HG03565 (cell line): ENCODE data around the gene HACD3.

Experiments used
- ATAC-seq: cut with Tn5 transposase; IDR thresholded peaks from one replicate; pipeline ENCODE4 v1.9.1; 2021; ENCODE audit warnings: mild to moderate bottlenecking, moderate library complexity; ENCODE audit not compliant: unreplicated experiment

HACD3 gene, protein sequence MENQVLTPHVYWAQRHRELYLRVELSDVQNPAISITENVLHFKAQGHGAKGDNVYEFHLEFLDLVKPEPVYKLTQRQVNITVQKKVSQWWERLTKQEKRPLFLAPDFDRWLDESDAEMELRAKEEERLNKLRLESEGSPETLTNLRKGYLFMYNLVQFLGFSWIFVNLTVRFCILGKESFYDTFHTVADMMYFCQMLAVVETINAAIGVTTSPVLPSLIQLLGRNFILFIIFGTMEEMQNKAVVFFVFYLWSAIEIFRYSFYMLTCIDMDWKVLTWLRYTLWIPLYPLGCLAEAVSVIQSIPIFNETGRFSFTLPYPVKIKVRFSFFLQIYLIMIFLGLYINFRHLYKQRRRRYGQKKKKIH

DNA sequence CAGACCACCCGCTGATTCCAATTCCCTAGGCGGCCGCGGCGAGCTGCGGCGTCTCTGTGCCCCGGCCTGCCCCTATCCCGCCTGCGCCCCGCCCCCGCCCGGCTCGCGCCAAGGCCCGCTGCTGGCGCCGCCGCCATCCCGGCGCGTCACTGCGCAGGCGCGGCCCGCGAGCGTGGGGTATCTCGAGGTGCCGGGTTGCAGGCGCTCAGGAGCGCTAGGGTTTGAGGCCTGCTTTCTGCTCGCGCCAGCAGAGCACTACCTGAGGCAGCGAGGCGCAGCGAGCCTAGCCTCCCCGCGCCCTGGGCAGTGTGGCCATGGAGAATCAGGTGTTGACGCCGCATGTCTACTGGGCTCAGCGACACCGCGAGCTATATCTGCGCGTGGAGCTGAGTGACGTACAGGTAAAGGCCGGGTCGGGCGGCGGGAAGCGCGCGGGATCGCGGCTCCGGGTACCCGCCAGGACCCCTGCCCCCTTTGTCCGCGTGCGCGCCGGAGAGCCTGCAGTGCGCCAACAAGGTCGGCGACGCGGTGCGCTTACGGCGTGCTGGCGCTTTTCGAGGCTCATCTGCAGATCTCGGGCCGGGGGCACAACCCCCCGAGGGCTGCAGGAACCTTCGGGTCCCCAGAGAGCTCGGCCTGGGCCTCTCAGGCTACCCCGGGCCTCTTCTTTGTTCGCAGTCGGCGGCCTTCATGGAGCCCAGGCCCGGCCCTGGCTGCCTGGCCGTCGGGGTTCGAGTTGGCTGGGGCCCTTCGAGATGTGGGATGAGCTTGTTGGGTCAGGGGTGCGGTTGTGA, at the start of gene HACD3:
Gene HACD3 (plus strand): TSS at position 146 of the 794 bp plus-strand sequence. CDS start 169 bp downstream, at position 315.
- peak; percentile 74 for ATAC-seq

DNA sequence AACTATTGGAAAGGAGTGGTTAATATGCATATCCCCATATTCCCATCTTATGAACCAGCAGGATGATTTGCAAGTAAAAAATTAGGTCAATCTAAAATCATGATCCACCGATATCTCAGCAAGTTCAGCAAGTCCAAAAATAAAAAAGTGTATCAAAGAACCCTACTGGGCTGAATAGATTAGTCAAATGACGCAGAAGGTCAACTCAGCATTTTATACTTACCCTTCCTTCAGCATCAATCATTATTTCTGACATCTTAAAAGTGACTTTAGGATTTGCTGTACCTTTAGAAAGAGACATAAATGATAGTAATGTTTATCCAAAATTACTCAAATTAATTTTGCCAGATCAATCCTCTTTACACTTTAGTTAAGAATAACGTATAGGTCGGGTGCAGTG, 45.4 kb upstream of the HACD3 start:
- ATAC-seq: no peak

DNA sequence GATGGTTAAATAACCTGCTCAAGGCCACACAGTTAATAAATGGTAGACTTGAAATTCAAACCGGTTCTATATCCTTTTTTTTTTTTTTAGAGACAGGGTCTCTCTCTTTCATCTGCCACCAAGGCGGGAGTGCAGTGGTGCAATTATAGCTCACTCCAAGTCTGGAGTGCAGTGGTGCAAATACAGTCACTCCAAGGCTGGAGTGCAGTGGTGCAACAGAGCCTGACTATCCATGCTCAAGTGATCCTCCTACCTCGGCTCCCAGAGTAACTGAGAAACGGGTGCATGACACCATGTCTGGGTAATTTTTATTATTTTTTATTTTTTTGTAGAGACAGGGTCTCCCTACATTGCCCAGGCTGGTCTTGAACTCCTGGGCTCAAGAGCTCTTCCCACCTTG, 36.2 kb upstream of the HACD3 start:
- ATAC-seq: no peak

- no peak for ATAC-seq
Measured at GRCh38 chr15:65509321-65509720, 20.9 kb upstream of the HACD3 start.

DNA sequence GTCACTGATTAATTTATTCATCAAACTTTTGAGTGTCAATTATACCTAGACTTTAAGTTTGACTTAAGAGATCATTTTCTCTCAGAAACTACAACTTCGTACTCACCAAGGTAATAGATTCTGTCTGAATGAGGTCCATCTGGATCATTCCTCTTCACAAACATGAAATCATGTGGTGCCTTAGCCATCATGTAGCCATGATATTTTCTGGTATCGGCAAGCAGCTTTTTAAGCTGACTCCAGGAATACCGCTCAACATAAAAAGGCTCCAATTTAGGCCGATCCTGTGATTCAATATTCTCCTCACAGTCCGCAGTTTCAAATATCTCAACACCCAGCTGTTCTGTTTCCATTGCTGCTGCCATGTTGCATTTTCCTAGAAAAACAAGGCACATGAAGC, 18.1 kb upstream of the HACD3 start:
- ATAC-seq: no peak

GRCh38 chr15:65512807-65513416, 17.4 kb upstream of the HACD3 start:
- ATAC-seq: no peak

DNA sequence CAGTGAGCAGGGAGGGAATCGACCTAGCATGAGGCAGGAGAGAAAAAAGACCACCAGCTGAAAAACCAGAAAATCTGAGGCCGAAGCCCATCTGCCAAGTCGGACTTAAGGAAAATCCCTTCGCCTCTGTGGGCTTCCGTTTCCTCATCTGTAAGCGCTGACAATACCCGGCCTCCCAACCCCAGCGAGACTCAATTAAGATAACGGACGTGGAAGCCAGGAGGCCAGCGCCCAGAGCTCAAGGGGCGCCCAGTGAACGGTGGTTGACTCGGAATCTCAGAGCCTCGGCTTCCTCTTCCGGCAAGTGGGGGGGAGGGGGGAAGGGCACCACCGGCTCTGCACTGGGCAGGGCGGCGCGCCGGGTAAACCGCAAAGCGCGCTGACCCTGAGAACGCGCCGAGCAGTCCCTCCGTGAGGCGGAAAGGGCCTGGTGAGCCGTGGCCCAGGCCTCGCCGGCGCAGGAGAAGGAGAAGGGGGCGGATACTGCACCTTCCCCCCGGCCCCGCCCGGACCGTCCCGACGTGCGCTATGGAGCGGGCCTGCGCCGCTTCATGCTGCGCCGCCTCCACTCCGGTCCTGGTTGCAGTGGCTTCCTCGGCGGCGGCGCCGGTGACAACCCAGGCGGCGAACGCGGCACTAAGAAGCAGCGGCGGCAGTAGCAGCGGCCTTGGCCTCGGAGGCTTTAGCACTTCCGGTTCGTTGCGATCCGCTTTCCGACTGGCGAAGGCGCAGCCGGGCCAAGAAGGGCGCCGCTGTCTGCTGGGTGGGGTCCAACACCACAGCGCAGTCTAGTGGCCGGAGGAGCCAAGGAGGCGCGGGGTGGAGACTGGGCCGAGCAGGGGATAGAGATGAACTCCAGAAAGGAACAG, 13.0 kb upstream of the HACD3 start, which contains the start of gene DPP8:
Gene DPP8 (minus strand): TSS at position 693 of the 869 bp plus-strand sequence. CDS start 5,136 bp downstream, outside the sequence.
- ATAC-seq: peak; percentile 77

DNA sequence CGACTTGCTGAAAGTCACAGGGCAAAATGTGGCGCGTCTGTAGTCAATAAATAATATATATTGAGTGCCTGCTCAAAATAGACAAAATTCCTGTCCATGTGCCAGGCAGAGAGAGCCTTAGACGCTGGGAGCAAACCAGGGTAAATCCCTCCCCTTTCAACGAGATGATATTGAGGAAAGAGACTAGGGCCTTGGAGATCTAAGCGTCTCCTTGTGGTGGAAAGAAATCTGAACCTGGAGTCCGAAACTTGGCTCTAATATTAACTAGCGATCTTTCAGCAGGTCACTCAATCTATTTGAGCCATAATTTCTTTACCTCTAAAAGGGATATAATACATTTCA, 12.4 kb upstream of the HACD3 start:
- no peak for ATAC-seq

- no peak for ATAC-seq
Measured at GRCh38 chr15:65518633-65519285, 11.5 kb upstream of the HACD3 start.

DNA sequence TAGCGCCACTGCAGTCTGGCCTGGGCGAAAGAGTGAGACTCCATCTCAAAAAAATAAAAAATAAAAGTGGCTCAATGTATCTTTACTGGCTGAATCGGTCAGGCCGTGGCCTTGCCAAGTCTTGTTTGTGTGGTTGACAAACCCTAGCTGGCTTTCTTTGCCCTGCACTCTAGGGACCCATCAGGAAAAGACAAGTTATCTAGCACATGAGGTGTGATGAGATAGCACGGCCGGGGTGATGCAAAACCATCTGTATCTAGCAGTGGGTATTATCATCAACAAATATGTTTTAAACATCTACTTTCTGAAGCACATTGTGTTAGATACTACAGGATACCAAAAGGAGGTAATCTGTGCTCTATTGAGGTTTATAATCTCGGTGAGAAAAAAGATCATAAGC, 8.9 kb upstream of the HACD3 start:
- ATAC-seq: no peak

DNA sequence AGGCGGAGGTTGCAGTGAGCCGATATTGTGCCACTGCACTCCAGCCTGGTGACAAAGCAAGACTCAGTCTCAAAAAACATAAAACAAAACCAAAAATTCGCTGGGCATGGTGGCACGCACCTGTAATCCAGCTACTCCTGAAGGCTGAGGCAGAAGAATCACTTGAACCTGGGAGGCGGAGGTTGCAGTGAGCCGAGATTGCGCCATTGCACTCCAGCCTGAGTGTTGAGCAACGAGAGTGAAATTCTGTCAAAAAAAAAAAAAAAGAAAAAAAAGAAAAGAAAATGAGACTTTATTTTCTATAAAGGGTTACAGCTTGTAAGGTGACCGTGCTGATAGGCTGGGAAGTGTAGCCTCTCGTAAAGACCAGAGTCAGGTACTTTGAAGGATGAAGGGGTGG, 6.0 kb upstream of the HACD3 start:
- ATAC-seq: no peak

DNA sequence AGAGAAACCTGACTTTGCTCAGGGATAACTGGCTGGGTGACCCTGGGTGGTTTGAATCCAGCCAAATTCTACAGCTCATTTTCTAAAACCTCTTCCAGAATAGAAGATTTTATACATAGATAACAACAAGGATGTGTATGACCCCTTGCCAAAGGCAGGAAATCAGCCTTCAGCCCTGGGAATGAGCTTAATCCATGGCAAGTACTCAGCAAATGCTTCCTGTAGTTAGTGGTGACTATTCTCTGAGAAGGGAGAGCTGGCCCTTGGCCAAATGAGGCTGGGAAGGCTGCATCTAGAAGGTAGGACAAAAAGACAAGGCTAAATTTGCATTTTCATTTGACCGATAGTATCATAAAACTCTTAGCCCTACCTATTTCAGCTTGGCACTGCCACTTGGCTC, 4.6 kb upstream of the HACD3 start:
- ATAC-seq: no peak

- ATAC-seq: no peak
Measured at GRCh38 chr15:65528461-65529060, 1.7 kb upstream of the HACD3 start.

DNA sequence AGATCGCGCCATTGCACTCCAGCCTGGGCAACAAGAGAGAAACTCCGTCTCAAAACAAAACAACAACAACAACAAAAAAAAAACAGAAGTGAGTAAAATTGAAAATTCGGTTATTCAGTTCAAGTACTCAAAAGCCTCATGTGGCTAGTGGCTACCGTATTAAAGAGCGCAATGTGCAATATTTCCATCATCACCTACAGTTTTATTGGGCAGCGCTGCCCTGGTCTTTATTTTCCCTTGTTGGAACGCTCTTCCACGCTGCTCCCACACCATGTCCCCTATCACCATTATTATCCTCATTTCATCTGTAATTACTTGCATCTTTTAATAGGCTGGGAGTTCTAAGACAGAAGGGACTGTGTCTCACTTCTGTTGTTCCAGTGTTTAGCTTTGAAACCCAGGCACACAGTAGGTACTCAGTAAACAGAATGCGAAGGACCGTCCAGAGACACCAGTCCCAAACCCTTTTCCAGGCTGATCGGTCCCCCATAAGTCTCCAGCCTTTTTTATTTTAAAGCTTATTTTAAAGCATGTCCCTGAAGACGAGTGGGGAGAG, 423 bp upstream of the HACD3 start:
- ATAC-seq: no peak

- no peak for ATAC-seq
Measured at GRCh38 chr15:65532738-65533051, 2.4 kb downstream of the HACD3 start.

- ATAC-seq: no peak
Measured at GRCh38 chr15:65533057-65533756, 2.9 kb downstream of the HACD3 start.

- no peak for ATAC-seq
Measured at GRCh38 chr15:65535192-65535591, 4.9 kb downstream of the HACD3 start.

DNA sequence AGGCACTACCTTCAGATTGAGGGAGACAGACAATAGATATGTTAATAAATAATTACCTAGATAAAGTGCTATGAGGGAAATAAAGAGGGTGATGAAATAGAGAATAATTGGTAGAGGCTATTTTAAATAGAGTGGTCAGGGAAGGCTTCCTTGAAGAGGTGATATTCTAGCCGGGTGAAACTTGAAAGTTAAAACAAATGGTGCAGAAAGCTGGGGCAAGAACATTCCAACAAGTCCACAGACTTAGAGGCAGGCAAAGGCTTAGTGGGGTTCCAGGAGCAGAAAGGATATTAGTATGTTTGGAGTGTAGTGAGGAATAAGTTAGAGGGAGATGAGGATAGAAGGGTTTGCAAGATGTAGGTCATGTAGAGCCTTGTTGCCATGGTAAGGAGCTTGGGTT, 10.1 kb downstream of the HACD3 start:
- no peak for ATAC-seq

GRCh38 chr15:65541231-65541820, 11.1 kb downstream of the HACD3 start:
- no peak for ATAC-seq
